Esophagus squamous epithelium (tissue), 4 donors: ENCODE measurements around the gene SRA1.

Experiments
- POLR2A ChIP-seq, 4 donors: fragments of 450-650 bp; IDR thresholded peaks; one replicate each; pipeline ENCODE4 v1.6.1; 2017; ENCODE audit warnings: antibody characterized with exemption in 4 of 4, mild to moderate bottlenecking in 4 of 4, moderate library complexity in 3 of 4
- TF ChIP-seq, protein P1 (sequence below), 6 experiments: fragments of 450-650 bp in 4 of 6; fragments of 200-600 bp in 2 of 6; sonication (generic) in 2 of 6; IDR thresholded peaks; one replicate each; pipeline ENCODE4 v1.5.1; 2016 to 2019; ENCODE audit warnings: antibody characterized with exemption in 6 of 6, mild to moderate bottlenecking in 4 of 6, moderate library complexity in 4 of 6

DNA sequence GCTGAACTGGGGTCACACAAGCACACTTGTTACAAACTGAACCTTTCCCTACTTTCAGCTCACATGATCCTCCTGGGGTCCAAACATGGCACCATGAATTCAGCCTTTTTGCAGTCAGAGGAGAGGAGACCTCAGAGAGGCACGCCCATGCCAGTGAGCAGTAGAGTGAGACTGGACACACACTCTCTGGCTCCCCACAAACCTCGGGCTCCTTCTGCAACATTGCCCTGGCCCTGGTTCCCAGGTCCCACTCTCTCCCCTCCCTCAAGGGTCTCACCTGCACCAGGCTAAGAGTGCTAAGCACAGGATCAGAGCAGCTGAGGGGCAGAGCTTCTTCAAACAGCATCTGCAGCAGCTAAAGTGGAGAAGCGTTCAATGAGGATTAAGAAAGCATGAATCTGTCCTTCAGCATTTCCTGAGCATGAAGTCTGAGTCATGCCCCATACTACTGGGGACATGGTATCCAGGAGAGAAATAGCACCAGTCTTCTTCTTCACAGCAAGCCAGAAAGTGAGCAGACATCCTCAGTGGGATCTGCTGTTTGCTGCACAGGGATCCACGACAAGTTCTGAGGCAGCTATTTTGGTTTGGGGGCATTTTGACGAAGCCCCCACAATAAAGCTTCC lies 34.6 kb upstream of the SRA1 start:
- TF ChIP-seq, protein P1, sequence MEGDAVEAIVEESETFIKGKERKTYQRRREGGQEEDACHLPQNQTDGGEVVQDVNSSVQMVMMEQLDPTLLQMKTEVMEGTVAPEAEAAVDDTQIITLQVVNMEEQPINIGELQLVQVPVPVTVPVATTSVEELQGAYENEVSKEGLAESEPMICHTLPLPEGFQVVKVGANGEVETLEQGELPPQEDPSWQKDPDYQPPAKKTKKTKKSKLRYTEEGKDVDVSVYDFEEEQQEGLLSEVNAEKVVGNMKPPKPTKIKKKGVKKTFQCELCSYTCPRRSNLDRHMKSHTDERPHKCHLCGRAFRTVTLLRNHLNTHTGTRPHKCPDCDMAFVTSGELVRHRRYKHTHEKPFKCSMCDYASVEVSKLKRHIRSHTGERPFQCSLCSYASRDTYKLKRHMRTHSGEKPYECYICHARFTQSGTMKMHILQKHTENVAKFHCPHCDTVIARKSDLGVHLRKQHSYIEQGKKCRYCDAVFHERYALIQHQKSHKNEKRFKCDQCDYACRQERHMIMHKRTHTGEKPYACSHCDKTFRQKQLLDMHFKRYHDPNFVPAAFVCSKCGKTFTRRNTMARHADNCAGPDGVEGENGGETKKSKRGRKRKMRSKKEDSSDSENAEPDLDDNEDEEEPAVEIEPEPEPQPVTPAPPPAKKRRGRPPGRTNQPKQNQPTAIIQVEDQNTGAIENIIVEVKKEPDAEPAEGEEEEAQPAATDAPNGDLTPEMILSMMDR (IDR thresholded peaks at IDR 0.05): no peak
- peak in 1 of 4 donors; percentile 12 for TF ChIP-seq POLR2A (IDR thresholded peaks at IDR 0.05)
